Measurements from ENCODE around the gene TMEM175. TPM values are rescaled to one million over a fixed set of nuclear protein-coding genes. Genes with fewer than 3 reads are reported as not detected.
A peak's percentile ranks its signal among the peaks of the same experiment; 100 is the strongest.

TMEM175 gene
- total and polyA plus RNA-seq, 2 of the 13 experiments (the other 11 are each of a cell fraction or from before 2014, with no cell fraction given), result 5.1 to 9.9 TPM

DNA sequence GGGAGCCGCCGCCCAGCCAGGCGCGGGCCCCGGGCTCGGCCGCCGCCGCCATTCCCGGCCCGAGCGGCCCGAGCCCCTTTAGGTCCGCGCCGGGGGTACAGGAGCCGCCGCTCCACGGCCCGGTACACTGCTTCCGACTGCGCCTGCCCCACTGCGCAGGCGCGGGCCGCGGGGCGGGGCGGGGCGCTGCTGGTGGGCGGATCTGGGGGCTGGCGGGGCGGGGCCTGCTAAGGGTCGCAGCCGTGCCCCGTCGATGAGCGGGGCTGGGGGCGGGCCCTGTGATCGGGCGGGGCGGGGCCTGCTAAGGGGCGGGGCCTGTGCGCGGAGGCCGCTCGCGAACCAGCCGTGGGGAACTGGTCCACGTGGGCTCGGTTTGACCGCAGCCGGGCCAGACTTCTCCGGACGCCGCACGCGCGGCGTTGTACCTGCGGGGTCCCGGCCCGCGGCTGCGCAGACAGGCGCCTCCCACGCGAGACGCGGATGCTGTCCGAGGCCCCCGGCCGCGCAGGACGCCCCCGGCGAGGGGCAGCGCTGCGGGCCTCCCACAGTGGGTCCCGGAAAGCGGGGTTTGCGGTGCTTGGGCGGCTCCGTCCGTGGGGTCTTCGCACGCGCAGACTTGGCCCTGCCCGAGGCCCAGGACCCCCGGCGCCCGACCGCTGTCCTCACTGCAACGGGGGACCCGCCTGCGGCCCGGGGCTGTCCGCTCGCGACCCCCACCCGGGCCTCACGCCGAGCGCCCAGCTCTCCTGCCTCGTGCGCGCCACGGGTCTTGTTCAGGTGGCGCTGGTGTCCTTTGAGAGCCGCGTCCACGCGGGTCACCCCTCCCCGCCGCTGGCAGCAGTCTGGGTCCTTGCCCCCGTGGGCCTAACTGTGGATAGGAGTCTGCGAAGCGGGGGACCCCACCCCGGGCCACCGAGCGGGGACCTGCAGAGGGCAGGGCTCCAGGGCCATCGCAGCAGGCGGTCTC, 41.5 kb downstream of the TMEM175 start, which contains the start of gene DGKQ (continued):
- TF ChIP-seq ZBTB40 (IDR thresholded peaks at IDR 0.05) (no peak), ZBTB40 (CRISPR knock-in tag; IDR thresholded peaks at IDR 0.05) (no peak), ZNF549 (CRISPR knock-in tag; IDR thresholded peaks at IDR 0.05) (no peak), ELF3 (CRISPR knock-in tag; IDR thresholded peaks at IDR 0.05) (no peak), ZNF710 (CRISPR knock-in tag; IDR thresholded peaks at IDR 0.05; ENCODE audit: borderline replicate concordance) (no peak), SP140L (CRISPR knock-in tag; IDR thresholded peaks at IDR 0.05; ENCODE audit: borderline replicate concordance) (no peak), SATB2 (CRISPR knock-in tag; IDR thresholded peaks at IDR 0.05) (no peak), PHF8 (CRISPR knock-in tag; IDR thresholded peaks at IDR 0.05) (peak; percentile 16; the same call in 1 of the 2 replicates)
- TF ChIP-seq, protein P1, sequence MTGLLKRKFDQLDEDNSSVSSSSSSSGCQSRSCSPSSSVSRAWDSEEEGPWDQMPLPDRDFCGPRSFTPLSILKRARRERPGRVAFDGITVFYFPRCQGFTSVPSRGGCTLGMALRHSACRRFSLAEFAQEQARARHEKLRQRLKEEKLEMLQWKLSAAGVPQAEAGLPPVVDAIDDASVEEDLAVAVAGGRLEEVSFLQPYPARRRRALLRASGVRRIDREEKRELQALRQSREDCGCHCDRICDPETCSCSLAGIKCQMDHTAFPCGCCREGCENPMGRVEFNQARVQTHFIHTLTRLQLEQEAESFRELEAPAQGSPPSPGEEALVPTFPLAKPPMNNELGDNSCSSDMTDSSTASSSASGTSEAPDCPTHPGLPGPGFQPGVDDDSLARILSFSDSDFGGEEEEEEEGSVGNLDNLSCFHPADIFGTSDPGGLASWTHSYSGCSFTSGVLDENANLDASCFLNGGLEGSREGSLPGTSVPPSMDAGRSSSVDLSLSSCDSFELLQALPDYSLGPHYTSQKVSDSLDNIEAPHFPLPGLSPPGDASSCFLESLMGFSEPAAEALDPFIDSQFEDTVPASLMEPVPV (CRISPR knock-in tag; IDR thresholded peaks at IDR 0.05), result no peak
- TF ChIP-seq, protein P2, sequence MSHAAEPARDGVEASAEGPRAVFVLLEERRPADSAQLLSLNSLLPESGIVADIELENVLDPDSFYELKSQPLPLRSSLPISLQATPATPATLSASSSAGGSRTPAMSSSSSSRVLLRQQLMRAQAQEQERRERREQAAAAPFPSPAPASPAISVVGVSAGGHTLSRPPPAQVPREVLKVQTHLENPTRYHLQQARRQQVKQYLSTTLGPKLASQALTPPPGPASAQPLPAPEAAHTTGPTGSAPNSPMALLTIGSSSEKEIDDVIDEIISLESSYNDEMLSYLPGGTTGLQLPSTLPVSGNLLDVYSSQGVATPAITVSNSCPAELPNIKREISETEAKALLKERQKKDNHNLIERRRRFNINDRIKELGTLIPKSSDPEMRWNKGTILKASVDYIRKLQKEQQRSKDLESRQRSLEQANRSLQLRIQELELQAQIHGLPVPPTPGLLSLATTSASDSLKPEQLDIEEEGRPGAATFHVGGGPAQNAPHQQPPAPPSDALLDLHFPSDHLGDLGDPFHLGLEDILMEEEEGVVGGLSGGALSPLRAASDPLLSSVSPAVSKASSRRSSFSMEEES (CRISPR knock-in tag; IDR thresholded peaks at IDR 0.05), result no peak
- TF ChIP-seq, protein P3, sequence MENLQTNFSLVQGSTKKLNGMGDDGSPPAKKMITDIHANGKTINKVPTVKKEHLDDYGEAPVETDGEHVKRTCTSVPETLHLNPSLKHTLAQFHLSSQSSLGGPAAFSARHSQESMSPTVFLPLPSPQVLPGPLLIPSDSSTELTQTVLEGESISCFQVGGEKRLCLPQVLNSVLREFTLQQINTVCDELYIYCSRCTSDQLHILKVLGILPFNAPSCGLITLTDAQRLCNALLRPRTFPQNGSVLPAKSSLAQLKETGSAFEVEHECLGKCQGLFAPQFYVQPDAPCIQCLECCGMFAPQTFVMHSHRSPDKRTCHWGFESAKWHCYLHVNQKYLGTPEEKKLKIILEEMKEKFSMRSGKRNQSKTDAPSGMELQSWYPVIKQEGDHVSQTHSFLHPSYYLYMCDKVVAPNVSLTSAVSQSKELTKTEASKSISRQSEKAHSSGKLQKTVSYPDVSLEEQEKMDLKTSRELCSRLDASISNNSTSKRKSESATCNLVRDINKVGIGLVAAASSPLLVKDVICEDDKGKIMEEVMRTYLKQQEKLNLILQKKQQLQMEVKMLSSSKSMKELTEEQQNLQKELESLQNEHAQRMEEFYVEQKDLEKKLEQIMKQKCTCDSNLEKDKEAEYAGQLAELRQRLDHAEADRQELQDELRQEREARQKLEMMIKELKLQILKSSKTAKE (CRISPR knock-in tag; IDR thresholded peaks at IDR 0.05; ENCODE audit: borderline replicate concordance), result no peak

All from HepG2 (cell line).